Measurements from ENCODE around the gene LMTK2.

Gene LMTK2

GRCh38 chr7:98106647-98107312 is at the start of gene LMTK2:
TSS of gene LMTK2 (plus strand) at chr7:98106862. CDS start at chr7:98107178, 316 bp downstream.
- Histone ChIP-seq H3K4me3 (ENCODE audit: low read depth in 1 of 2, low read length in 2 of 2) (peak within 1 kb of the TSS; percentile 93 to 95), H3K27me3 (ENCODE audit: insufficient read depth, low read length, poor library complexity) (no peaks in the 10 kb centered on the region), H4K20me1 (ENCODE audit: insufficient read depth, low read length) (peaks cover 29% of the 10 kb centered on the region; the same call in 1 of the 2 replicates), H3K79me2 (ENCODE audit: insufficient read depth, low read length) (peaks cover 51% of the 10 kb centered on the region), H3K27ac (ENCODE audit: low read length) (peak within 1 kb of the TSS; percentile 78), H3K9ac (ENCODE audit: low read depth, low read length) (peak within 1 kb of the TSS; percentile 90), H3K4me1 (ENCODE audit: insufficient read depth, low read length) (peaks cover 27% of the 10 kb centered on the region), H3K36me3 (ENCODE audit: insufficient read depth, low read length) (peaks cover 3% of the 10 kb centered on the region; the same call in 1 of the 2 replicates), H3K9me3 (ENCODE audit: insufficient read depth, low read length, severe bottlenecking) (peaks cover 9% of the 10 kb centered on the region), H3K4me2 (ENCODE audit: insufficient read depth, low read length) (peak within 1 kb of the TSS; percentile 97), H2AFZ (ENCODE audit: low read depth, low read length) (peak within 1 kb of the TSS; percentile 93)
- DNase-seq (peak; percentile 93), ATAC-seq (ENCODE audit: insufficient read depth, low read depth) (peak; percentile 100)
- TF ChIP-seq EZH2 (IDR thresholded peaks at IDR 0.05; ENCODE audit: borderline replicate concordance, low read depth, low read length, severe bottlenecking) (no peak), CTCF (IDR thresholded peaks at IDR 0.05; ENCODE audit: borderline replicate concordance, extremely low read depth, low read length, poor library complexity, severe bottlenecking) (peak; percentile 92)

GRCh38 chr7:98057157-98057556 is 49.5 kb upstream of the LMTK2 start:
- ATAC-seq (ENCODE audit: insufficient read depth, low read depth) (no peak), DNase-seq (no peak)
- H3K4me3 ChIP-seq (ENCODE audit: low read depth in 1 of 2, low read length in 2 of 2), result no peak overlapping the region
- H3K9me3 ChIP-seq (ENCODE audit: insufficient read depth, low read length, severe bottlenecking), result no peaks in the 10 kb centered on the region
- no peak overlapping the region for H2AFZ ChIP-seq (ENCODE audit: low read depth, low read length)
- H3K36me3 ChIP-seq (ENCODE audit: insufficient read depth, low read length), result no peaks in the 10 kb centered on the region
- H3K4me1 ChIP-seq (ENCODE audit: insufficient read depth, low read length), result no peaks in the 10 kb centered on the region
- no peaks in the 10 kb centered on the region for H4K20me1 ChIP-seq (ENCODE audit: insufficient read depth, low read length)
- TF ChIP-seq CTCF (IDR thresholded peaks at IDR 0.05; ENCODE audit: borderline replicate concordance, extremely low read depth, low read length, poor library complexity, severe bottlenecking) (no peak), EZH2 (IDR thresholded peaks at IDR 0.05; ENCODE audit: borderline replicate concordance, low read depth, low read length, severe bottlenecking) (no peak)
- H3K4me2 ChIP-seq (ENCODE audit: insufficient read depth, low read length), result no peak overlapping the region
- no peaks in the 10 kb centered on the region for H3K27me3 ChIP-seq (ENCODE audit: insufficient read depth, low read length, poor library complexity)
- no peak overlapping the region for H3K9ac ChIP-seq (ENCODE audit: low read depth, low read length)
- no peaks in the 10 kb centered on the region for H3K79me2 ChIP-seq (ENCODE audit: insufficient read depth, low read length)
- H3K27ac ChIP-seq (ENCODE audit: low read length), result no peak overlapping the region

DNA sequence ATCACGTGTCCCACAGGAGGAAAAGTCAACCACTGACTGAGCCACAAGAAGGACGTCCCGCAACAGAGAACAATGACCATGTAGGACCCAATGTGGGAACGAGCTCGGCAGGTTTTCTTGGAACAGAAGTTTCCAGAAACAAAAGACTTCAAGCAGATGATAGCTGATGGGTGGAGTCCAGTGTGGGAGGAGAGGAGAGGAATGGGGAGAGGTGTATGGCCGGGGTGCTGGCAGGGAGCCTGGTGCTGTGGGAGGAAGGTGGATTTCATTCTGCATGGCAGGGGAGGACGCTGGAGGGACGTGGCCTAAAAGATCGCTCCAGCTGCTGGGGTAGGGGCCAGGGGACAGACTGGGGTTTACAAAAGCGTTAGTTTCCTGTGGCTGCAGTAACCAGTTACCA is 48.5 kb upstream of the LMTK2 start:
- Histone ChIP-seq H4K20me1 (ENCODE audit: insufficient read depth, low read length) (no peaks in the 10 kb centered on the region), H3K27me3 (ENCODE audit: insufficient read depth, low read length, poor library complexity) (no peaks in the 10 kb centered on the region), H3K36me3 (ENCODE audit: insufficient read depth, low read length) (no peaks in the 10 kb centered on the region), H3K4me2 (ENCODE audit: insufficient read depth, low read length) (no peak overlapping the region), H3K4me3 (ENCODE audit: low read depth in 1 of 2, low read length in 2 of 2) (no peak overlapping the region), H3K4me1 (ENCODE audit: insufficient read depth, low read length) (no peaks in the 10 kb centered on the region), H3K9ac (ENCODE audit: low read depth, low read length) (no peak overlapping the region), H3K79me2 (ENCODE audit: insufficient read depth, low read length) (no peaks in the 10 kb centered on the region), H2AFZ (ENCODE audit: low read depth, low read length) (no peak overlapping the region), H3K9me3 (ENCODE audit: insufficient read depth, low read length, severe bottlenecking) (no peaks in the 10 kb centered on the region), H3K27ac (ENCODE audit: low read length) (no peak overlapping the region)
- DNase-seq (no peak), ATAC-seq (ENCODE audit: insufficient read depth, low read depth) (no peak)
- TF ChIP-seq CTCF (IDR thresholded peaks at IDR 0.05; ENCODE audit: borderline replicate concordance, extremely low read depth, low read length, poor library complexity, severe bottlenecking) (no peak), EZH2 (IDR thresholded peaks at IDR 0.05; ENCODE audit: borderline replicate concordance, low read depth, low read length, severe bottlenecking) (no peak)
